GM23248 (cell line): ENCODE results near the gene RAMP1.

Experiments used
- EZH2 ChIP-seq: fragments of 200-600 bp; sonication (generic); IDR thresholded peaks from 2 replicates; pipeline ENCODE4 v1.6.1; 2018; ENCODE audit warnings: antibody characterized with exemption, mild to moderate bottlenecking; ENCODE audit not compliant: insufficient read depth, poor library complexity, severe bottlenecking
- EZH2phosphoT487 ChIP-seq: fragments of 200-600 bp; sonication (generic); IDR thresholded peaks from 2 replicates; pipeline ENCODE4 v1.6.1; 2018; ENCODE audit warnings: antibody characterized with exemption, moderate library complexity, mild to moderate bottlenecking, low read depth; ENCODE audit not compliant: insufficient read depth

GRCh38 chr2:237912271-237913192 is 53.1 kb downstream of the RAMP1 start:
- TF ChIP-seq EZH2 (no peak), EZH2phosphoT487 (no peak)
